HCEC 1CT (cell line): Measurements from ENCODE around the gene GREM1.

Experiments
- DNase-seq: peaks from one replicate; pipeline ENCODE4 v3.0.0-alpha.2; 2017

Gene GREM1

GRCh38 chr15:32717426-32718226 lies at the start of gene GREM1:
TSS of gene GREM1 (plus strand) at chr15:32718004. CDS start at chr15:32730691, 12,687 bp downstream.
- DNase-seq = peak; percentile 93

GRCh38 chr15:32668942-32669341 lies 48.9 kb upstream of the GREM1 start:
- no peak for DNase-seq

- DNase-seq = no peak
Measured at GRCh38 chr15:32669896-32670611, 47.8 kb upstream of the GREM1 start.

- no peak for DNase-seq
Measured at GRCh38 chr15:32670623-32671022, 47.2 kb upstream of the GREM1 start.

GRCh38 chr15:32671339-32672325 lies 46.2 kb upstream of the GREM1 start:
- DNase-seq = no peak

- no peak for DNase-seq
Measured at GRCh38 chr15:32674681-32675080, 43.1 kb upstream of the GREM1 start.

- DNase-seq = no peak
Measured at GRCh38 chr15:32675466-32675865, 42.3 kb upstream of the GREM1 start.

- DNase-seq = no peak
Measured at GRCh38 chr15:32676169-32676568, 41.6 kb upstream of the GREM1 start.

GRCh38 chr15:32677238-32677750 lies 40.5 kb upstream of the GREM1 start:
- peak; percentile 81 for DNase-seq

GRCh38 chr15:32679298-32679690 lies 38.5 kb upstream of the GREM1 start:
- no peak for DNase-seq

- peak; percentile 97 for DNase-seq
Measured at GRCh38 chr15:32682569-32682968, 35.2 kb upstream of the GREM1 start.

GRCh38 chr15:32682977-32683630 lies 34.7 kb upstream of the GREM1 start:
- DNase-seq = peak; percentile 52

- peak; percentile 96 for DNase-seq
Measured at GRCh38 chr15:32683906-32684584, 33.8 kb upstream of the GREM1 start.

GRCh38 chr15:32685576-32685975 lies 32.2 kb upstream of the GREM1 start:
- no peak for DNase-seq

GRCh38 chr15:32687556-32687955 lies 30.2 kb upstream of the GREM1 start:
- DNase-seq = peak; percentile 84

GRCh38 chr15:32688151-32688639 lies 29.6 kb upstream of the GREM1 start:
- DNase-seq = no peak

- no peak for DNase-seq
Measured at GRCh38 chr15:32690941-32691688, 26.7 kb upstream of the GREM1 start.

GRCh38 chr15:32691689-32692038 lies 26.1 kb upstream of the GREM1 start:
- no peak for DNase-seq

GRCh38 chr15:32692286-32692685 lies 25.5 kb upstream of the GREM1 start:
- no peak for DNase-seq

- DNase-seq = no peak
Measured at GRCh38 chr15:32694222-32694983, 23.4 kb upstream of the GREM1 start.
